ENCODE data around the gene CHRNA4.

CHRNA4 gene

GRCh38 chr20:63305393-63305792, 55.8 kb downstream of the CHRNA4 start:
- Histone ChIP-seq H3K9me3 (ENCODE audit: control insufficient read depth, low read length) (no peaks in the 10 kb centered on the region), H3K4me3 (ENCODE audit: low read depth, low read length) (no peak overlapping the region), H2AFZ (no peak overlapping the region), H3K36me3 (ENCODE audit: control insufficient read depth, insufficient read depth, low read length) (no peaks in the 10 kb centered on the region), H3K9ac (no peak overlapping the region), H3K4me2 (ENCODE audit: low read length) (no peak overlapping the region), H3K27ac (no peak overlapping the region), H3K4me1 (peaks cover 9% of the 10 kb centered on the region), H3K27me3 (ENCODE audit: control insufficient read depth, insufficient read depth, low read length) (no peaks in the 10 kb centered on the region), H3K79me2 (no peaks in the 10 kb centered on the region)
- TF ChIP-seq, protein P1, sequence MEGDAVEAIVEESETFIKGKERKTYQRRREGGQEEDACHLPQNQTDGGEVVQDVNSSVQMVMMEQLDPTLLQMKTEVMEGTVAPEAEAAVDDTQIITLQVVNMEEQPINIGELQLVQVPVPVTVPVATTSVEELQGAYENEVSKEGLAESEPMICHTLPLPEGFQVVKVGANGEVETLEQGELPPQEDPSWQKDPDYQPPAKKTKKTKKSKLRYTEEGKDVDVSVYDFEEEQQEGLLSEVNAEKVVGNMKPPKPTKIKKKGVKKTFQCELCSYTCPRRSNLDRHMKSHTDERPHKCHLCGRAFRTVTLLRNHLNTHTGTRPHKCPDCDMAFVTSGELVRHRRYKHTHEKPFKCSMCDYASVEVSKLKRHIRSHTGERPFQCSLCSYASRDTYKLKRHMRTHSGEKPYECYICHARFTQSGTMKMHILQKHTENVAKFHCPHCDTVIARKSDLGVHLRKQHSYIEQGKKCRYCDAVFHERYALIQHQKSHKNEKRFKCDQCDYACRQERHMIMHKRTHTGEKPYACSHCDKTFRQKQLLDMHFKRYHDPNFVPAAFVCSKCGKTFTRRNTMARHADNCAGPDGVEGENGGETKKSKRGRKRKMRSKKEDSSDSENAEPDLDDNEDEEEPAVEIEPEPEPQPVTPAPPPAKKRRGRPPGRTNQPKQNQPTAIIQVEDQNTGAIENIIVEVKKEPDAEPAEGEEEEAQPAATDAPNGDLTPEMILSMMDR (IDR thresholded peaks at IDR 0.05): no peak

DNA sequence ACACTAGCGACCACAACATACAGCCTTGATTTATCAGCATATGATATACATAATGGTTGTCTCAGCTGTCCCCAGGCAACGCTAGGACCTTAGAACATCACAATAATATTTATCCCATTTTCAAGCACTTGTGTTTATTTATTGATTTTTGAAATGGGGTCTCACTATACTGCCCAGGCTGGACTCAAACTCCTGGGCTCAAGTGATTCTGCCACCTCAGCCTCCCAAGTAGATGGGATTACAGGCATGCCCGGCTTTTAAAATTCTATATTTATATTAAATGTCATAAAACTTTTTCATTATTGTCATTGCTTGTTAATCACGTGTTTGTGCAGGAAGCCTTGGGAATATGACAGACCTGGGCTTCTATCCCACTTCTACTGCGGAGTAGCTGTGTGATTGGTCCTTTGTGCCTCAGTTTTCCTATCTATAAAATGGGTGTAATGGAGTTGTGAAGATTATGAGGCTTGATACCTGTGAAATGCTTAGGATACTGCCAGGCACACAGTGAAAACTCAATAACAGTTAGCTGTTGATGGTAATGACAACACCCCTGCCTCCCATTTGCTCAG, 58.0 kb downstream of the CHRNA4 start:
- H3K27ac ChIP-seq: no peak overlapping the region
- no peak overlapping the region for H3K4me2 ChIP-seq (ENCODE audit: low read length)
- no peaks in the 10 kb centered on the region for H3K27me3 ChIP-seq (ENCODE audit: control insufficient read depth, insufficient read depth, low read length)
- no peaks in the 10 kb centered on the region for H3K9me3 ChIP-seq (ENCODE audit: control insufficient read depth, low read length)
- no peaks in the 10 kb centered on the region for H3K4me1 ChIP-seq
- H3K4me3 ChIP-seq (ENCODE audit: low read depth, low read length): no peak overlapping the region
- no peaks in the 10 kb centered on the region for H3K79me2 ChIP-seq
- H2AFZ ChIP-seq: no peak overlapping the region
- H3K9ac ChIP-seq: no peak overlapping the region
- TF ChIP-seq, protein P1 (IDR thresholded peaks at IDR 0.05): no peak
- no peaks in the 10 kb centered on the region for H3K36me3 ChIP-seq (ENCODE audit: control insufficient read depth, insufficient read depth, low read length)

- no peaks in the 10 kb centered on the region for H3K79me2 ChIP-seq
- TF ChIP-seq, protein P1 (IDR thresholded peaks at IDR 0.05): no peak
- H3K27ac ChIP-seq: no peak overlapping the region
- no peak overlapping the region for H3K4me3 ChIP-seq (ENCODE audit: low read depth, low read length)
- H3K36me3 ChIP-seq (ENCODE audit: control insufficient read depth, insufficient read depth, low read length): no peaks in the 10 kb centered on the region
- no peak overlapping the region for H2AFZ ChIP-seq
- H3K4me1 ChIP-seq: no peaks in the 10 kb centered on the region
- no peak overlapping the region for H3K4me2 ChIP-seq (ENCODE audit: low read length)
- H3K9ac ChIP-seq: no peak overlapping the region
- no peaks in the 10 kb centered on the region for H3K9me3 ChIP-seq (ENCODE audit: control insufficient read depth, low read length)
- H3K27me3 ChIP-seq (ENCODE audit: control insufficient read depth, insufficient read depth, low read length): no peaks in the 10 kb centered on the region
These were observed 59.5 kb downstream of the CHRNA4 start for GRCh38 chr20:63301671-63302070.

DNA sequence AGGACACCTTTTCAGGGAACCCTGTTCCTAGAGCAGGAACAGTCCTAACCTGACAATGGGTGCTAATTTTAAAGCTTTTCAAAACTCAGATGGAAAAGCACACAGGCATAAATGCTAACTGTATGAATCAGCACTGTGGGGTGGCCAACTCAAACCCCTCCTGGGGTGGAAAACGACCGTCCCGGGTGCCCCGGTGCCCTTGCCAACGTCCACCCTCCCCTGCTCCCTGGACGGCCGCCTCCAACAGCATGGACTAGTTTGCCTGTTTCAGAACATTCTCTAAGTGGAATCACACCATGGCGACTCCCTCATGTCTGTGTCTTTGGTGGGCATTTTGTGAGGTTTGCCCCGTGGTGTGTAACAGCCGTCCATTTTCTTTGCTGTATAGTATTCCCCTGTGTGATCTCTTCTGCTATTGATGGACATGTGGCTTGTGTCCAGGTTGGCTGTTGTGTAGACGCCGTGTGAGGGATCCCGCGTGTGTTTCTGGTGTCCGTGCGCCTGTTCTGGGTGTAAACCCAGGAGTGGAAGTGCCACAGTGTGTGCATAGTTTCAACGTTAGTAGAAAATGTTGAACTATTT, 62.3 kb downstream of the CHRNA4 start:
- no peak overlapping the region for H3K27ac ChIP-seq
- H3K4me1 ChIP-seq: no peaks in the 10 kb centered on the region
- H3K9ac ChIP-seq: no peak overlapping the region
- TF ChIP-seq, protein P1 (IDR thresholded peaks at IDR 0.05): no peak
- no peak overlapping the region for H3K4me2 ChIP-seq (ENCODE audit: low read length)
- no peaks in the 10 kb centered on the region for H3K9me3 ChIP-seq (ENCODE audit: control insufficient read depth, low read length)
- H3K79me2 ChIP-seq: no peaks in the 10 kb centered on the region
- no peak overlapping the region for H2AFZ ChIP-seq
- H3K36me3 ChIP-seq (ENCODE audit: control insufficient read depth, insufficient read depth, low read length): no peaks in the 10 kb centered on the region
- no peaks in the 10 kb centered on the region for H3K27me3 ChIP-seq (ENCODE audit: control insufficient read depth, insufficient read depth, low read length)
- H3K4me3 ChIP-seq (ENCODE audit: low read depth, low read length): no peak overlapping the region

All from parathyroid adenoma (tissue), 2 donors.